ENCODE results near the gene LPP.

The LPP gene

GRCh38 chr3:188352196-188352927, 198.4 kb downstream of the LPP start:
- ChIA-PET CTCF (no interaction called here), POLR2A (ENCODE audit: low non-redundant PET) (no interaction called here)
- DNase-seq (ENCODE audit: low spot score) = no peak
- no peak for TF ChIP-seq CTCF (conservative IDR thresholded peaks at IDR 0.05; ENCODE audit: low read depth)
- H3K27ac ChIP-seq = no peak overlapping the region

GRCh38 chr3:188353426-188353825, 199.5 kb downstream of the LPP start:
- TF ChIP-seq CTCF (conservative IDR thresholded peaks at IDR 0.05; ENCODE audit: low read depth) = no peak
- H3K27ac ChIP-seq = no peak overlapping the region
- CTCF ChIA-PET = no interaction called here
- POLR2A ChIA-PET (ENCODE audit: low non-redundant PET) = no interaction called here
- no peak for DNase-seq (ENCODE audit: low spot score)

- no peak overlapping the region for H3K27ac ChIP-seq
- no peak for DNase-seq (ENCODE audit: low spot score)
- ChIA-PET POLR2A (ENCODE audit: low non-redundant PET) (no interaction called here), CTCF (no interaction called here)
- TF ChIP-seq CTCF (conservative IDR thresholded peaks at IDR 0.05; ENCODE audit: low read depth) = no peak
These were observed 205.0 kb downstream of the LPP start for GRCh38 chr3:188358787-188359493.

GRCh38 chr3:188360364-188360881, 206.5 kb downstream of the LPP start:
- ChIA-PET CTCF (no interaction called here), POLR2A (ENCODE audit: low non-redundant PET) (no interaction called here)
- no peak for DNase-seq (ENCODE audit: low spot score)
- no peak overlapping the region for H3K27ac ChIP-seq
- TF ChIP-seq CTCF (conservative IDR thresholded peaks at IDR 0.05; ENCODE audit: low read depth) = no peak

- no peak overlapping the region for H3K27ac ChIP-seq
- no peak for DNase-seq (ENCODE audit: low spot score)
- CTCF ChIA-PET = interaction anchor here (0.6 to 0.7 kb wide), 3 partner anchors 14 to 562 kb away, joined by 3 read pairs; no protein-coding TSS in a partner anchor
- POLR2A ChIA-PET (ENCODE audit: low non-redundant PET) = no interaction called here
- no peak for TF ChIP-seq CTCF (conservative IDR thresholded peaks at IDR 0.05; ENCODE audit: low read depth)
These were observed 207.9 kb downstream of the LPP start for GRCh38 chr3:188361888-188362287.

- ChIA-PET POLR2A (ENCODE audit: low non-redundant PET) (no interaction called here), CTCF (interaction anchor here (0.6 to 0.7 kb wide), 3 partner anchors 14 to 824 kb away, joined by 3 read pairs; no protein-coding TSS in a partner anchor)
- peak; percentile 53 for DNase-seq (ENCODE audit: low spot score)
- no peak for TF ChIP-seq CTCF (conservative IDR thresholded peaks at IDR 0.05; ENCODE audit: low read depth)
- no peak overlapping the region for H3K27ac ChIP-seq
These were observed 208.5 kb downstream of the LPP start for GRCh38 chr3:188362405-188362831.
